AG04450 (cell line): Measurements from ENCODE around the gene TNRC6B. TPM values are rescaled to one million over a fixed set of nuclear protein-coding genes. Genes with fewer than 3 reads are reported as not detected.

Experiments
- CTCF ChIA-PET: fragments of 300-600, 350-600 bp; formaldehyde crosslinking; extraction: SDS; loops from one replicate; lab custom pipeline; 2022; ENCODE audit warnings: antibody characterized with exemption, inconsistent platforms; lab: Charles Lee
- POLR2A ChIA-PET: fragments of 350-600 bp; formaldehyde crosslinking; extraction: SDS; loops from one replicate; lab custom pipeline; 2021; ENCODE audit warnings: antibody characterized with exemption, inconsistent platforms; lab: Yijun Ruan, JAX
- DNase-seq: peaks from one replicate; pipeline ENCODE4 v3.0.0-alpha.2; 2011; ENCODE audit warnings: low read depth, low spot score
- H3K27ac ChIP-seq: one replicate; pipeline ENCODE4 v1.5.1; 2012; ENCODE audit warnings: low read depth, low read length, control low read depth
- H3K27me3 ChIP-seq: one replicate; pipeline ENCODE4 v1.6.0; 2012; ENCODE audit warnings: low read length; ENCODE audit not compliant: control insufficient read depth, insufficient read depth
- H3K4me3 ChIP-seq: 2 replicates; pipeline ENCODE4 v1.5.1; 2011; ENCODE audit warnings: mild to moderate bottlenecking, low read depth, low read length, control low read depth
- H3K9me3 ChIP-seq: 2 replicates; pipeline ENCODE4 v1.5.1; 2012; ENCODE audit warnings: low read length; ENCODE audit not compliant: control insufficient read depth, insufficient read depth
- CTCF ChIP-seq: IDR thresholded peaks from 2 replicates; pipeline ENCODE4 v1.5.1; 2011; ENCODE audit warnings: low read depth, low read length, control low read depth, inconsistent platforms
- polyA plus RNA-seq: library from polyadenylated mRNA; depleted of rRNA; stranded (reverse); fragments of >200 nt; gene quantifications from 2 replicates; pipeline ENCODE4 v1.2.3, GENCODE V29; 2011

The TNRC6B gene
- polyA plus RNA-seq, 1 experiment = 6.6 TPM

GRCh38 chr22:40238425-40239344 lies 61.0 kb downstream of the TNRC6B start:
- TF ChIP-seq CTCF = no peak
- Histone ChIP-seq H3K27ac (peak overlapping the region; percentile 58), H3K4me3 (no peak overlapping the region), H3K9me3 (no peaks in the 10 kb centered on the region), H3K27me3 (no peaks in the 10 kb centered on the region)
- POLR2A ChIA-PET = no interaction called here
- CTCF ChIA-PET = no interaction called here
- peak; percentile 11 for DNase-seq

GRCh38 chr22:40239345-40239683 lies 61.6 kb downstream of the TNRC6B start:
- DNase-seq = no peak
- POLR2A ChIA-PET = interaction anchor here (0.6 kb wide), 1 partner anchor 31 kb away, joined by 7 read pairs; no protein-coding TSS in a partner anchor
- no peak for TF ChIP-seq CTCF
- Histone ChIP-seq H3K27ac (peak overlapping the region; percentile 58), H3K9me3 (no peaks in the 10 kb centered on the region), H3K27me3 (no peaks in the 10 kb centered on the region), H3K4me3 (no peak overlapping the region)
- CTCF ChIA-PET = interaction anchor here (0.6 kb wide), 1 partner anchor 18 kb away, joined by 3 read pairs; no protein-coding TSS in a partner anchor

- TF ChIP-seq CTCF = no peak
- H3K27me3 ChIP-seq = no peaks in the 10 kb centered on the region
- no peak for DNase-seq
- no peaks in the 10 kb centered on the region for H3K9me3 ChIP-seq
- ChIA-PET POLR2A (no interaction called here), CTCF (no interaction called here)
- H3K4me3 ChIP-seq = no peak overlapping the region
- H3K27ac ChIP-seq = no peak overlapping the region
These were observed 62.4 kb downstream of the TNRC6B start for GRCh38 chr22:40240160-40240559.

- DNase-seq = no peak
- H3K27ac ChIP-seq = no peak overlapping the region
- H3K27me3 ChIP-seq = no peaks in the 10 kb centered on the region
- CTCF ChIA-PET = no interaction called here
- no peak overlapping the region for H3K4me3 ChIP-seq
- no peak for TF ChIP-seq CTCF
- POLR2A ChIA-PET = no interaction called here
- no peaks in the 10 kb centered on the region for H3K9me3 ChIP-seq
These were observed 63.0 kb downstream of the TNRC6B start for GRCh38 chr22:40240686-40241085.

- H3K4me3 ChIP-seq = no peak overlapping the region
- H3K27ac ChIP-seq = no peak overlapping the region
- H3K27me3 ChIP-seq = no peaks in the 10 kb centered on the region
- CTCF ChIA-PET = no interaction called here
- no peaks in the 10 kb centered on the region for H3K9me3 ChIP-seq
- TF ChIP-seq CTCF = no peak
- POLR2A ChIA-PET = interaction anchor here (0.6 kb wide), 1 partner anchor 1260 kb away, joined by 3 read pairs; no protein-coding TSS in a partner anchor
- DNase-seq = no peak
These were observed 63.6 kb downstream of the TNRC6B start for GRCh38 chr22:40241200-40241763.
